ENCODE measurements around the gene SMARCD3. TPM values are rescaled to one million over a fixed set of nuclear protein-coding genes. Genes with fewer than 3 reads are reported as not detected.
A peak's percentile ranks its signal among the peaks of the same experiment; 100 is the strongest.

Gene SMARCD3
- total and polyA plus RNA-seq, 9 of the 15 experiments (the other 6 are each of a cell fraction or from before 2014, with no cell fraction given) = 0.43 to 3.6 (median 2.6) TPM

- ATAC-seq (peak; percentile 88), FAIRE-seq (peak; percentile 69), DNase-seq (ENCODE audit: extremely low read depth in 1 of 4, low spot score in 3 of 4) (peak; percentile 79 to 89 (median 86))
- H3K4me2 ChIP-seq (ENCODE audit: insufficient read depth, low read length) = peak overlapping the region; percentile 37
- no TSS peak for BruUV-seq (replicated peaks)
- no peaks in the 10 kb centered on the region for H3K36me3 ChIP-seq (ENCODE audit: control insufficient read depth, insufficient read depth, low read length)
- H3K27ac ChIP-seq (ENCODE audit: extremely low read depth, low read depth, low read length) = no peak overlapping the region
- no peaks in the 10 kb centered on the region for H3K9me3 ChIP-seq (replicated peaks; ENCODE audit: control insufficient read depth, insufficient read depth, low read depth, low read length)
- peaks cover 6% of the 10 kb centered on the region for H3K9me1 ChIP-seq (ENCODE audit: control insufficient read depth, insufficient read depth, low read length)
- CTCF ChIA-PET (ENCODE audit: low intra/inter-chr PET ratio) = interaction anchor here (0.6 kb wide), 1 partner anchor 841 kb away, joined by 6 read pairs; no protein-coding TSS in a partner anchor
- 8% methylated on average over 46 of the region's 63 CpGs for WGBS (ENCODE audit: insufficient coverage, low coverage, missing lambda C conversion rate)
- peak overlapping the region; percentile 65 for H2AFZ ChIP-seq (ENCODE audit: low read depth, low read length)
- peaks cover 17% of the 10 kb centered on the region for H4K20me1 ChIP-seq (replicated peaks; ENCODE audit: control insufficient read depth, insufficient read depth, low read length)
- no peaks in the 10 kb centered on the region for H3K79me2 ChIP-seq (ENCODE audit: control insufficient read depth, insufficient read depth, low read length)
- in situ Hi-C loops (cut with MboI) (no loop called here), intact Hi-C loops (cut with micrococcal nuclease) (no loop called here)
- POLR2A ChIA-PET = interaction anchor here (0.6 to 1.5 kb wide), 4 partner anchors 10 to 129 kb away, joined by 3 to 4 read pairs (median 4); no protein-coding TSS in a partner anchor
- peaks cover 11 to 44% of the 10 kb centered on the region in 2 experiments; a peak in 4 of 5 replicates for H3K4me1 ChIP-seq (replicated peaks in 1 of 2; ENCODE audit: control insufficient read depth in 2 of 2, insufficient read depth in 2 of 2, low read length in 2 of 2)
- H3K9ac ChIP-seq (ENCODE audit: insufficient read depth in 1 of 2, low read depth in 2 of 2, low read length in 2 of 2) = peak overlapping the region in 1 of 2 experiments; percentile 33; a peak in 2 of 4 replicates
- no peak overlapping the region for H3K4me3 ChIP-seq
- peaks cover 43 to 87% of the 10 kb centered on the region in 2 experiments for H3K27me3 ChIP-seq (ENCODE audit: control insufficient read depth in 2 of 2, insufficient read depth in 2 of 2, low read length in 2 of 2)
- TF ChIP-seq PHB2 (IDR thresholded peaks at IDR 0.05; ENCODE audit: low read depth) (no peak), ARID1B (IDR thresholded peaks at IDR 0.05) (no peak), ZBTB7A (IDR thresholded peaks at IDR 0.05; ENCODE audit: borderline replicate concordance, control insufficient read depth, low read depth, low read length) (peak; percentile 46; the same call in 1 of the 2 replicates), RB1 (IDR thresholded peaks at IDR 0.05; ENCODE audit: low read depth) (peak; percentile 63), ELF1 (tag; IDR thresholded peaks at IDR 0.05) (peak; percentile 63), MYNN (IDR thresholded peaks at IDR 0.05) (no peak), MYNN (CRISPR knock-in tag; IDR thresholded peaks at IDR 0.05) (no peak), ZNF224 (CRISPR knock-in tag; IDR thresholded peaks at IDR 0.05) (no peak), U2AF1 (optimal IDR thresholded peaks at IDR 0.05; ENCODE audit: low read depth, low read length) (no peak), NR3C1 (CRISPR knock-in tag; IDR thresholded peaks at IDR 0.05) (0 out of 2 replicates have a peak, but pooled peaks have one; percentile 66), CREB1 (IDR thresholded peaks at IDR 0.05) (peak; percentile 35; the same call in 1 of the 2 replicates), CREB1 (CRISPR knock-in tag; IDR thresholded peaks at IDR 0.05) (no peak), USF1 (CRISPR knock-in tag; IDR thresholded peaks at IDR 0.05) (no peak), JUND (IDR thresholded peaks at IDR 0.05; ENCODE audit: borderline replicate concordance, low read depth, low read length) (0 out of 2 replicates have a peak, but pooled peaks have one; percentile 2), JUND (tag; IDR thresholded peaks at IDR 0.05; ENCODE audit: borderline replicate concordance, low read depth, low read length) (no peak), SFPQ (IDR thresholded peaks at IDR 0.05; ENCODE audit: low read depth, low read length) (no peak), NCOA6 (IDR thresholded peaks at IDR 0.05) (peak; percentile 73; the same call in 1 of the 2 replicates)
Measured at GRCh38 chr7:151276666-151277590, 28.4 kb upstream of the SMARCD3 start.

All from K562 (cell line).